Osteocyte (in vitro differentiated cells): ENCODE data around the gene ESRP2. TPM values are rescaled to one million over a fixed set of nuclear protein-coding genes. Genes with fewer than 3 reads are reported as not detected.
A peak's percentile ranks its signal among the peaks of the same experiment; 100 is the strongest.

Experiments used
- DNase-seq: peaks from one replicate; pipeline ENCODE4 v3.0.0; 2021; ENCODE audit warnings: mixed read lengths; ENCODE audit not compliant: unreplicated experiment; ENCODE audit errors: extremely low spot score
- H3K27ac Mint-ChIP-seq: one replicate; pipeline ENCODE4 v1.8.0; 2021; ENCODE audit warnings: mild to moderate bottlenecking, mixed read lengths; ENCODE audit not compliant: unreplicated experiment
- H3K27me3 Mint-ChIP-seq: one replicate; pipeline ENCODE4 v1.8.0; 2021; ENCODE audit warnings: mixed read lengths; ENCODE audit not compliant: unreplicated experiment
- H3K36me3 Mint-ChIP-seq: one replicate; pipeline ENCODE4 v1.8.0; 2021; ENCODE audit warnings: mixed read lengths; ENCODE audit not compliant: unreplicated experiment
- H3K4me1 Mint-ChIP-seq: one replicate; pipeline ENCODE4 v1.8.0; 2021; ENCODE audit warnings: mixed read lengths; ENCODE audit not compliant: unreplicated experiment
- H3K4me3 Mint-ChIP-seq: one replicate; pipeline ENCODE4 v1.8.0; 2021; ENCODE audit warnings: mild to moderate bottlenecking, moderate library complexity, mixed read lengths; ENCODE audit not compliant: unreplicated experiment
- H3K9me3 Mint-ChIP-seq: one replicate; pipeline ENCODE4 v1.8.0; 2021; ENCODE audit warnings: mixed read lengths; ENCODE audit not compliant: unreplicated experiment
- CTCF ChIP-seq: fragments of 200-600 bp; sonication (generic); IDR thresholded peaks from 2 replicates; pipeline ENCODE4 v1.5.0; 2021; ENCODE audit warnings: antibody characterized with exemption, mild to moderate bottlenecking, moderate library complexity
- total RNA-seq: library from RNA; stranded (reverse); gene quantifications from 2 replicates; pipeline ENCODE4 v1.2.1, GENCODE V29; 2021

Gene ESRP2
- total RNA-seq, 1 donor from 2014 or later, result 0.24 TPM

GRCh38 chr16:68235108-68235886, 630 bp downstream of the ESRP2 start:
- peaks cover 20% of the 10 kb centered on the region for H3K4me1 Mint-ChIP-seq
- H3K36me3 Mint-ChIP-seq, result peaks cover 2% of the 10 kb centered on the region
- no peak for DNase-seq
- H3K4me3 Mint-ChIP-seq, result peak overlapping the region; percentile 4
- no peaks in the 10 kb centered on the region for H3K9me3 Mint-ChIP-seq
- no peak overlapping the region for H3K27ac Mint-ChIP-seq
- TF ChIP-seq CTCF, result no peak
- H3K27me3 Mint-ChIP-seq, result no peaks in the 10 kb centered on the region

GRCh38 chr16:68234188-68235107, 1.5 kb downstream of the ESRP2 start:
- peaks cover 21% of the 10 kb centered on the region for H3K4me1 Mint-ChIP-seq
- no peak for TF ChIP-seq CTCF
- no peak overlapping the region for H3K27ac Mint-ChIP-seq
- no peaks in the 10 kb centered on the region for H3K9me3 Mint-ChIP-seq
- no peaks in the 10 kb centered on the region for H3K27me3 Mint-ChIP-seq
- peaks cover 2% of the 10 kb centered on the region for H3K36me3 Mint-ChIP-seq
- no peak overlapping the region for H3K4me3 Mint-ChIP-seq
- DNase-seq, result no peak

DNA sequence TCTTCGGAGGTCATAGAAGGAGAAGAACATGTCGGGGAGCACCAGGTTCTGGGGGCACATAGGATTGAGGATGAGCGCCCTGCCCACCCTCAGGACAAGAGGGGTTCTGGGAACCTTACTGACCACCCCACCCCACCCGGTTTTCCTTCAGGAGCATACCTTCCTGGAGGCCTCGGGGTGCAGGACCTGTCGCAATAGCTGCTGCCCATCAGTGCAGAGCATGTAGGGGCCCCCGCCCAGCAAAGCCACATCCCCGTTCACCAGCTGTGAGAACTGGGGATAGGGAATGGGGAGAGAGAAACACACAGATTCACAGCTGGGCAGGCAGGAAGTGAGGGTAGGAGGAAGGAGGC, 2.1 kb downstream of the ESRP2 start:
- Mint-ChIP-seq H3K9me3 (no peaks in the 10 kb centered on the region), H3K4me1 (peaks cover 27% of the 10 kb centered on the region), H3K27ac (no peak overlapping the region), H3K4me3 (no peak overlapping the region), H3K27me3 (no peaks in the 10 kb centered on the region), H3K36me3 (peaks cover 2% of the 10 kb centered on the region)
- TF ChIP-seq CTCF, result no peak
- DNase-seq, result no peak

DNA sequence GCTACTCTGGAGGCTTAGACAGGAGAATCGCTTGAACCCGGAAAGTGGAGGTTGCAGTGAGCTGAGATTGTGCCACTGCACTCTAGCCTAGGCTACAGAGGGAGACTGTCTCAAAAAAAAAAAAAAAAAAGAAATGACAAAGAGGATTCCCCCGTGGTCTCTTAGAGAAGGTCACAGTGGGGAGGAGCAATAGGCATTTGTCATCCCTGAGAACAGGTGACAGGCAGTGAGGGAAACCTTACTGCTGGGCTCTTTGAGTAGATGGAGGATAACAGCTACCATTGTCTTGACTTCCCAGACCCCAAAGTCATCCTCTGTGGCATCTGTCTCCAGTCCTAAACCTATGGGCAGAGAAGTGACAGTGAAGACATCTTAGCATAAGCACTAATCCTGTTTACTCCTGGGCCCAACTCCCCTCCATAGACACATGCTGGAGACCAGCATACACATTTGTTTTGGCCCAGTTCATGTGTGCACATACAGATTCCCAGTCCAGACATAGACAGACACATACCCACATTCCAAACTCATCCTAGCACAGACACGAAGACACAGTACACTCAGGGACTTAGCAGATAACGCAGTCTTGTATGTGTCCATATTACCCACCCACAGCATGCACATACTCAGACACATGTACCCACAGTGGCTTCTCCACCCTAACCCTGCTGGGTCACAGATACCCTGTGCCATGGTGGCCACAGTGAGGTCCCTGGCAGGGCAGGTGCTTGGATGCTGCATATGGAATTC, 2.7 kb downstream of the ESRP2 start:
- Mint-ChIP-seq H3K9me3 (no peaks in the 10 kb centered on the region), H3K27me3 (no peaks in the 10 kb centered on the region), H3K27ac (no peak overlapping the region), H3K4me1 (peaks cover 27% of the 10 kb centered on the region), H3K4me3 (no peak overlapping the region), H3K36me3 (peaks cover 2% of the 10 kb centered on the region)
- no peak for DNase-seq
- no peak for TF ChIP-seq CTCF
